KBM-7 (cell line): ENCODE results near the gene YIF1B.

Experiments used
- DNase-seq: peaks from one replicate; pipeline ENCODE4 v3.0.0-alpha.2; 2015
- in situ Hi-C: fragments of 300-500 bp; cut with MboI; formaldehyde crosslinking; loops from 2 replicates; pipeline ENCODE4 v1.14.3; 2020; ENCODE audit warnings: low sequenced_read_pairs, low pct_unique_long_range_greater_than_20kb, mixed read lengths

The YIF1B gene

DNA sequence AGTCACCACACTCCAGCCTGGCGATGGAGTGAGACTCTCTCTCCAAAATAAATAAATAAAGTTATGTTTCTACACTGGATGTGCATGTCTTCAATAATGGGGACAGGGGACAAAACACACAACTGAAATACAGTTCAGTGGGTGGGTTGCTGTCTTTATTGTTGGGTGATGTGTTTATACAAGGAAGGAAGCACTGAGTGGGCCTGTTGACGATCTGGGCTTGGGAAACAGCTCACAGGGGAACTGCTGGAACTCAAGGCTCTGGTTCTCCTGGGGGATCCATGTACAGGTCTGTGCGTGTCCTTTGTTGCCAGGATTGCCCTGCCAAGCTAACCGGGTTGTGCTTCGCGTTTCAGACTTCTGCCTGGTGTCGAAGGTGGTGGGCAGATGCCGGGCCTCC lies 32.5 kb downstream of the YIF1B start:
- no peak for DNase-seq
- in situ Hi-C loops = no loop called here

- no peak for DNase-seq
- in situ Hi-C loops = no loop called here
Measured at GRCh38 chr19:38281811-38282566, 33.8 kb downstream of the YIF1B start.

DNA sequence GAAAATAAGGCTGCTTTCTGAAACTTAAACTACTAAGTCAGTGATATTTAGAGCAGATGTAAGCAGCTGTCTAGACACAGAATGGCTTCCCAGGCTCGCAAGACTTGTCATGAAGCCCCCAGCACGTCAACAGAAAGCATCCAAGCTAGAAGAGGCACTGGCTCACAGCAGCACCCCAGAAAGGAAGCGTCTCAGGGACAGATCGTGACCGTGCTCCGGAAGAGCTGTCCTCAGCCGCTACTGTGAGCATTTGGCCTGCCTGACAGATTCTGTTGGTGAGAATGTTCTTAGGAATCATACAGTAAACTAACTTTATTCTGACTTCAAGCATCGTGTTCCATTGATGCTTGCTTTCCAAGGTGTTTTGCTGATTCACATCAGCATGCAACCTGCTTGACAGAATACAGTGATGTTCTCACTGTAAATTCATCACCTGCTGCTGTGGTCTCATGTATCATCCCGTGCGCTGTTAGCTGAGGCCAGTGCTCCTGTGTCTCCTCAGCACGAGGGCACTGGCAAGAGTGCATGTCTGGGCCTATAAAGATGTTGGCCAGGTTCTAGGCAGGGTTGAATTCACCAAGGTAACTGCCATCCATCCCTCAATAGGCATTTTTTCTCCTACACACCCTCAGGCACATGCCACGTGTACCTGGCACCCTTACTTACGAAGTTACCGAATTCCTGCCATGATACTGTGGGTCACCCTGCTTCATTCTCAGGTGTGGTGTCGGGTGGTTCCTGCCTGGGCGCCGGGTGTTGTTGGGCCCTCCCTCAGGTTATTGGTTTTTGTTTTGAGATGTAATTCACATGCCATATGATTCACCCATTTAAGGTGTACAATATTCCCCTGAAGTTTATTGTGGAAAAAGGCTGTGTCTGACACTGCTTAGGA lies 35.5 kb downstream of the YIF1B start:
- DNase-seq = no peak
- in situ Hi-C loops = no loop called here

GRCh38 chr19:38278751-38279150 lies 37.0 kb downstream of the YIF1B start:
- DNase-seq = no peak
- in situ Hi-C loops = no loop called here

DNA sequence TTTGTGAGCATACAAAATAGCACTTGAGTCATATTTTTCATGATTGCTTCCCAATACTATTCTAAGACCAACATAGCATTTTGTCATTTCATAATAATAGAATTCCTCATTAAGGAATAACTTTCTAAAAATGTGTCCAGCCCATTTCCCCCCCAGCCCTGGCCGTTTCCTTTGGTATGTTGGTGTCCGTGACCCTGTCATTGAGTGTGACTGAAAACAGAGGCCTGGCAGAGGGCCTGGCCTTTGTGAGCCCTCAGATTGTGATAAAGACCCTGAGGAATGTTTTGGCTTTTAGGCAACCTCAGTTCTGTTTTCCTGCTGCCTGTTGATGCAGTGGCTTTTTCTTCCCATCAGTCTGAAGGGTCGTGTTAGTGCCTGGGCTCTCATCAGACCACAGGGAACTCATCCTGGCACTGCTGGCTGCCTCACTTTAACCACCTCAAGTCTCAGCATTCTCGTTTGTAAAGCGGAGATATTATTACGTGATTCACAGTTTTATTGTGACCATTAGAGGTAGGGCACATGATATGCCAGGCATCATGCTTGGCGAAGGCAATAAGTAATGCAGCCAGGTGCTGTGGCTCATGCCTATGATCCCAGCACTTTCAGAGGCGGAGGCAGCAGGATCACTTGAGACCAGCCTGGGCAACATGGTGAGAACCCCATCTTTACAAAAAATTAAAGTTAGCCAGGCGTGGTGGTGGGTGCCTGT lies 37.6 kb downstream of the YIF1B start:
- in situ Hi-C loops = no loop called here
- no peak for DNase-seq

DNA sequence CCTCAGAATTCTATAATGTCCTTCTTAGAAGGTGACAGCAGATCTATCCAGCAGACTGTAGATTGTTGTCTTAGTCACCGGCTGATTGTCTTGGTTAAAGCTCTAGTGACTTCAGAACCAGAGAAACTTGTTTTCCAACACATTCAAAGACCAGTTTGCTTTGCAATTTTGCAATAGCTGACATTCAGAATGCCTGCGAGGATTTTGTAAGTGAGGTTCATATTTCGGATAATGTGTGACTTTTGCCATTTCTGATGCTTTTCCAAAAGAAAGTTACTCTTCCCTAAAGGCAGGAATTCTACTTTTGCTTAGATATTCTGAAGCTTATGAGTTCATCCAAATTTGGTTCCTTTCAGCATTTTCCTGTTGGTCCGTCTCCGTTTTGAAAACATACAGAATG lies 38.2 kb downstream of the YIF1B start:
- in situ Hi-C loops = no loop called here
- no peak for DNase-seq

DNA sequence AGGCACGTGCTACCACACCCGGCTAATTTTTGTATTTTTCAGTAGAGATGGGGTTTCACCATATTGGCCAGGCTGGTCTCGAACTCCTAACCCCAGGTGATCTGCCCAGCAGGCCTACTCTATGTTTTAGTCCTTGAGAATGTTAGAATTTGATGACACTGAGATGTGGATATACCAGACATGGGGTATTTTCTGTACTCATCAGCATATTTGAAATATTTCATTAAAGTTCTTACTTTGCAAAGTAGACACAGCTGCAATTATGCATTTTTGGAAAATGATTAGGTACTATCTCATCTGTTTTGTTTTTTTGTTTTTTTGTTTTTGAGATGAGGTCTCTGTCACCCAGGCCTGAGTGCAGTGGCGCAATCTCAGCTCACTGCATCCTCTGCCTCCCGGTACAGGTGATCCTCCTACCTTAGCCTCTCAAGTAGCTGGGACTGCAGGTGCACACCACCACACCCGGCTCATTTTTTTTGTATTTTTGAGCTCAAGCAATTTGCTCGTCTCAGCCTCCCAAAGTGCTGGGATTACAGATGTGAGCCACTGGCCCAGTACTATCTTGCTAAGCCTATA lies 38.7 kb downstream of the YIF1B start:
- DNase-seq = no peak
- in situ Hi-C loops = no loop called here

- DNase-seq = no peak
- in situ Hi-C loops = no loop called here
Measured at GRCh38 chr19:38274739-38275138, 41.0 kb downstream of the YIF1B start.

GRCh38 chr19:38273499-38273898 lies 42.2 kb downstream of the YIF1B start:
- in situ Hi-C loops = no loop called here
- DNase-seq = no peak

DNA sequence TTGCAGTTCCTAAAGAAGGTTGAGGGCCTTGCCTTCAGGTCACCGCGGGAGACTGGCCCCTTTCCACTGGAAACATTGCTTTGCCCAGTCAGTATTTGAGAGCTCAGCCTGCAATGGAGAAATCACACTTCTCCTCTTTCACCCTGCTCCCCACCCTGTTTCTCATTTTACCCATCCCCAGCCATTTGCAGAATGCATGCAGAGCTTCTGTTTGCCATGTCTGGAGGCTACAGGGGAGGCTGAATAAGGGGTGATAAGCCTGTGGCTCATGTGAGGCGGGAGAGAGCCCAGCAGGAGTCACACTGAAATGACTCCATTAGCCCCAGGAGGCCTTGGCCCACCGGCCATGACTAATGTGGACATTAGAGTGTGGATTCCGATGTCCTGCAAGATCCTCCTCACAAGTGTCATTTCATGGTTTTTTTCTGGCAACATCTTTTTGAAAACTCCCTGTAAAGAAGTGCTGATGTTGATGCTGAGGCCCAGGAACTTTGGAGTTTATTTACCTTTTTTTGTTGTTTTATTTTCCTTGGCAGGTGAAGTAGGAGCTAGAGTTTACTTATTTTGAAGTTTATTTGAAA lies 45.1 kb downstream of the YIF1B start:
- in situ Hi-C loops = no loop called here
- no peak for DNase-seq

DNA sequence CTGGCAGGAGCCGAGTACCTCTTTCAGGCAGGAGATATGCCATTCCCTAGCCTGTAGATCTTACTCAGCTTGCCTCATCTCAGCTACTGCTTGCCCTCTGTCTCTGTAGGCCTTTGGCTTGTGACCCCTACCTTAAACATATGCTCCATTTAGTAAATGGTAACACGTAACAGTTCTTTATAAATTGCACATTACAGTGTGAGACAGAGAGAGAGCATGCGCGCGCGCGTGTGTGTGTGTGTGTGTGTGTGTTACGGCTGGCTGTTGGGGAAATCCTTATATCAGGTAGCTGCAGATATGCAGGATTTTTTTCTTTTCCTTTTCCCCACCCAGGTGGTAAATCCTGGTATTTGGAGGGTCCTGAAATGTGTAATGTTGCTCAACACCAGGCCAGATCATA lies 47.2 kb downstream of the YIF1B start:
- DNase-seq = no peak
- in situ Hi-C loops = no loop called here

GRCh38 chr19:38267761-38268483 lies 47.8 kb downstream of the YIF1B start:
- no peak for DNase-seq
- in situ Hi-C loops = no loop called here

DNA sequence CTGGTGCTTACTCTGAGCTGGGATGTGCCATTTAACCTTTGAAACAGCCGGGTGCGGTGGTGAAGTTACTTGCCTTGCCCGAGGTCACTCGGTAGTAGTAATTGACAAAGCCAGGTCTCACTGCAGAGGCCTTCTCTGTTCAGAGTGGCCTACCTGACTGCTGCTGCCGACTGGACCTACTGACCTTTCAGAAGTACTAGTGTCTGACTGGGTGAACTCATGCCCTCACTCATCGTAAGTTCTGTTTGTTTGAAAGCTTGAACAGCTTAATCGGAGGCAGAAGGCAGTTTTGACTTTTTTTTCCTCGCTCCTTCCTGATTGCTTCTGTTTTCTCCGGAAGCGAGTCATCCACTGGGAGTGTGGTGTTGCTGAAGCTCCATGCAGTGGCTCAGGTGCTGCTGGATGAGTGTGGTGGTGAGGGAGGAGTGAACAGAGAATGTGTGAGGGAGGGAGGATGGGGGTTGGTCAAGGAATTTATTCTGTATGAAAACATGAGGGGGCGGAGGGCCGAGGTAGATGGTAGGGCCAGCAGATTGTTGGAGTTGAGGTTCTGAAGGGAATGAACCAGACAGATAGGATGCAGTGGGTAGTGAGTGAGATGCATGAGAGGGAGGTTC lies 48.7 kb downstream of the YIF1B start:
- in situ Hi-C loops = no loop called here
- no peak for DNase-seq

GRCh38 chr19:38265921-38266429 lies 49.8 kb downstream of the YIF1B start:
- no peak for DNase-seq
- in situ Hi-C loops = no loop called here

GRCh38 chr19:38265213-38265861 lies 50.4 kb downstream of the YIF1B start:
- DNase-seq = peak; percentile 81
- in situ Hi-C loops = no loop called here

GRCh38 chr19:38264486-38265212 lies 51.1 kb downstream of the YIF1B start, which contains the start of gene SPINT2:
SPINT2 (plus strand) TSS chr19:38264573; CDS start chr19:38264893, 320 bp downstream.
- in situ Hi-C loops = no loop called here
- DNase-seq = no peak
